Hematopoietic multipotent progenitor cell treated with erythropoietin and hydrocortisone succinate and interleukin-3 and kit ligand, for 6 days (in vitro differentiated cells): ENCODE measurements around the gene ZNF33A.
"Not testable (repeated sequence)": the region's sequence is repeated elsewhere in the genome, so short reads cannot be mapped to it uniquely, and the experiment has no call there.

ENCODE experiments used
- DNase-seq: peaks from one replicate; pipeline ENCODE4 v3.0.0-alpha.2; 2015

Gene ZNF33A

GRCh38 chr10:38047666-38048065 is 37.2 kb downstream of the ZNF33A start:
- DNase-seq, result no peak

GRCh38 chr10:38050212-38050611 is 39.7 kb downstream of the ZNF33A start:
- no peak for DNase-seq

- DNase-seq, result no peak
These were observed 43.9 kb downstream of the ZNF33A start for GRCh38 chr10:38054361-38054797.

GRCh38 chr10:38055274-38055894 is 44.9 kb downstream of the ZNF33A start:
- DNase-seq, result not testable (repeated sequence)

- not testable (repeated sequence) for DNase-seq
These were observed 59.2 kb downstream of the ZNF33A start for GRCh38 chr10:38069663-38070062.

- DNase-seq, result no peak
These were observed 60.0 kb downstream of the ZNF33A start for GRCh38 chr10:38070501-38070900.

- no peak for DNase-seq
These were observed 62.1 kb downstream of the ZNF33A start for GRCh38 chr10:38072552-38072951.

- DNase-seq, result no peak
These were observed 66.2 kb downstream of the ZNF33A start for GRCh38 chr10:38076687-38077086.

- DNase-seq, result not testable (repeated sequence)
These were observed 82.8 kb downstream of the ZNF33A start for GRCh38 chr10:38093318-38093717.

GRCh38 chr10:38093816-38094157 is 83.3 kb downstream of the ZNF33A start:
- no peak for DNase-seq

GRCh38 chr10:38094158-38094926 is 83.9 kb downstream of the ZNF33A start, which contains the start of gene ZNF37A:
Gene ZNF37A, plus strand, starts transcription at chr10:38094337. Its CDS starts 2,281 bp downstream, at chr10:38096618.
- DNase-seq, result peak; percentile 99

GRCh38 chr10:38094927-38095574 is 84.6 kb downstream of the ZNF33A start:
- peak; percentile 10 for DNase-seq

- DNase-seq, result peak; percentile 13
These were observed 92.4 kb downstream of the ZNF33A start for GRCh38 chr10:38102880-38103279.

- DNase-seq, result no peak
These were observed 93.3 kb downstream of the ZNF33A start for GRCh38 chr10:38103756-38104155.

GRCh38 chr10:38112159-38112558 is 101.7 kb downstream of the ZNF33A start:
- no peak for DNase-seq
